ENCODE results near the gene KRT39. TPM values are rescaled to one million over a fixed set of nuclear protein-coding genes. Genes with fewer than 3 reads are reported as not detected.

Gene KRT39
- total and polyA plus RNA-seq, 2 experiments from 2014 or later, result not detected

- H3K79me2 ChIP-seq (replicated peaks; ENCODE audit: insufficient read depth), result no peaks in the 10 kb centered on the region
- H2AFZ ChIP-seq, result no peak overlapping the region
- no peaks in the 10 kb centered on the region for H3F3A ChIP-seq (replicated peaks; ENCODE audit: low read depth)
- TF ChIP-seq POLR2AphosphoS5 (IDR thresholded peaks at IDR 0.05; ENCODE audit: low read depth), result no peak
- TF ChIP-seq ZNF114 (CRISPR knock-in tag; IDR thresholded peaks at IDR 0.05), result no peak
- no peak for TF ChIP-seq STAT1 (IDR thresholded peaks at IDR 0.05; ENCODE audit: unreplicated experiment)
- no peak for TF ChIP-seq ZNF331 (CRISPR knock-in tag; IDR thresholded peaks at IDR 0.05; ENCODE audit: low read depth)
- H3K4me2 ChIP-seq, result no peak overlapping the region
- no peak overlapping the region for H3K4me3 ChIP-seq
- no peaks in the 10 kb centered on the region for H4K20me1 ChIP-seq (replicated peaks; ENCODE audit: insufficient read depth)
- no peaks in the 10 kb centered on the region for H3K27me3 ChIP-seq (ENCODE audit: insufficient read depth)
- no peaks in the 10 kb centered on the region for H3K9me2 ChIP-seq (ENCODE audit: insufficient read depth)
- Mint-ChIP-seq H3K4me1 (peaks cover 10% of the 10 kb centered on the region), H3K4me3 (no peak overlapping the region), H3K9me3 (no peaks in the 10 kb centered on the region), H3K27ac (no peak overlapping the region), H3K27me3 (ENCODE audit: insufficient read depth, low read depth, poor library complexity) (no peaks in the 10 kb centered on the region), H3K36me3 (ENCODE audit: low read depth) (no peaks in the 10 kb centered on the region)
- H3K27ac ChIP-seq (ENCODE audit: low read depth), result no peak overlapping the region
- H3K36me3 ChIP-seq (ENCODE audit: insufficient read depth), result no peaks in the 10 kb centered on the region
- no peaks in the 10 kb centered on the region for H3K4me1 ChIP-seq (ENCODE audit: insufficient read depth)
- ATAC-seq, result no peak
- no peak for DNase-seq (ENCODE audit: low spot score)
These were observed 56.3 kb downstream of the KRT39 start for GRCh38 chr17:40910441-40910841.

DNA sequence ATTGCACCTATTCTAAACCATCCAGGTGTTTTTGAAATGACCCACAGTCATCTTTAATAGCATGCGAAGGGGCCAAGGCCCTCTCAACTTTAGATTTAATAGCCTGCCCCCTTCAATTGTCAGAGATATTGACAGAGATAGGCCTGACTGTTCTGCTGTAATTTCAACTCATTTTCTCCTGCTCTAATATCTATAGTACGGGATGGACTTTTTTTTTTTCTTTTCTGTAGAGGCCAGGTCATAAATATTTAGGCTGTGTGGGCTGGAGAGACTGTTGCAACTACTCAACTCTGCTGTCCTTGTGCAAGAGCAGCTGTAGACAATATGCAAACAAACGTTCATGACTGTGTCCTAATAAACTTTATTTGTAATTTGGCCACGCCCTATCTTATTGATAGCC, 57.0 kb downstream of the KRT39 start:
- Mint-ChIP-seq H3K4me1 (peaks cover 10% of the 10 kb centered on the region), H3K27me3 (ENCODE audit: insufficient read depth, low read depth, poor library complexity) (no peaks in the 10 kb centered on the region), H3K36me3 (ENCODE audit: low read depth) (no peaks in the 10 kb centered on the region), H3K4me3 (no peak overlapping the region), H3K27ac (no peak overlapping the region), H3K9me3 (no peaks in the 10 kb centered on the region)
- Histone ChIP-seq H3K9me2 (ENCODE audit: insufficient read depth) (no peaks in the 10 kb centered on the region), H3F3A (replicated peaks; ENCODE audit: low read depth) (no peaks in the 10 kb centered on the region), H3K4me1 (ENCODE audit: insufficient read depth) (no peaks in the 10 kb centered on the region), H3K4me3 (no peak overlapping the region), H4K20me1 (replicated peaks; ENCODE audit: insufficient read depth) (no peaks in the 10 kb centered on the region), H3K4me2 (no peak overlapping the region), H2AFZ (no peak overlapping the region), H3K36me3 (ENCODE audit: insufficient read depth) (no peaks in the 10 kb centered on the region), H3K79me2 (replicated peaks; ENCODE audit: insufficient read depth) (no peaks in the 10 kb centered on the region), H3K27ac (ENCODE audit: low read depth) (no peak overlapping the region), H3K27me3 (ENCODE audit: insufficient read depth) (no peaks in the 10 kb centered on the region)
- ATAC-seq, result no peak
- DNase-seq (ENCODE audit: low spot score), result no peak
- TF ChIP-seq, protein P1, sequence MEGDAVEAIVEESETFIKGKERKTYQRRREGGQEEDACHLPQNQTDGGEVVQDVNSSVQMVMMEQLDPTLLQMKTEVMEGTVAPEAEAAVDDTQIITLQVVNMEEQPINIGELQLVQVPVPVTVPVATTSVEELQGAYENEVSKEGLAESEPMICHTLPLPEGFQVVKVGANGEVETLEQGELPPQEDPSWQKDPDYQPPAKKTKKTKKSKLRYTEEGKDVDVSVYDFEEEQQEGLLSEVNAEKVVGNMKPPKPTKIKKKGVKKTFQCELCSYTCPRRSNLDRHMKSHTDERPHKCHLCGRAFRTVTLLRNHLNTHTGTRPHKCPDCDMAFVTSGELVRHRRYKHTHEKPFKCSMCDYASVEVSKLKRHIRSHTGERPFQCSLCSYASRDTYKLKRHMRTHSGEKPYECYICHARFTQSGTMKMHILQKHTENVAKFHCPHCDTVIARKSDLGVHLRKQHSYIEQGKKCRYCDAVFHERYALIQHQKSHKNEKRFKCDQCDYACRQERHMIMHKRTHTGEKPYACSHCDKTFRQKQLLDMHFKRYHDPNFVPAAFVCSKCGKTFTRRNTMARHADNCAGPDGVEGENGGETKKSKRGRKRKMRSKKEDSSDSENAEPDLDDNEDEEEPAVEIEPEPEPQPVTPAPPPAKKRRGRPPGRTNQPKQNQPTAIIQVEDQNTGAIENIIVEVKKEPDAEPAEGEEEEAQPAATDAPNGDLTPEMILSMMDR (conservative IDR thresholded peaks at IDR 0.05; ENCODE audit: low read depth in 2 of 2), result no peak
- TF ChIP-seq EZH2 (IDR thresholded peaks at IDR 0.05; ENCODE audit: low read depth, unreplicated experiment) (no peak), STAT1 (IDR thresholded peaks at IDR 0.05; ENCODE audit: unreplicated experiment) (no peak), ZNF114 (CRISPR knock-in tag; IDR thresholded peaks at IDR 0.05) (no peak), ZNF462 (CRISPR knock-in tag; IDR thresholded peaks at IDR 0.05) (no peak), JUNB (IDR thresholded peaks at IDR 0.05; ENCODE audit: unreplicated experiment) (no peak), CREB1 (CRISPR knock-in tag; IDR thresholded peaks at IDR 0.05; ENCODE audit: low read depth) (no peak), NANOG (IDR thresholded peaks at IDR 0.05; ENCODE audit: borderline replicate concordance) (no peak), POLR2AphosphoS5 (IDR thresholded peaks at IDR 0.05; ENCODE audit: low read depth) (no peak), EZH2phosphoT487 (IDR thresholded peaks at IDR 0.05; ENCODE audit: unreplicated experiment) (no peak), REST (IDR thresholded peaks at IDR 0.05; ENCODE audit: unreplicated experiment) (no peak)

Data from GM23338 (cell line).